MM.1S (cell line): ENCODE measurements around the gene TEP1.

Experiments used
- DNase-seq: peaks from one replicate; pipeline ENCODE4 v3.0.0-alpha.2; 2015
- H2AFZ ChIP-seq: fragments of 300-600 bp; sonication (generic); 2 replicates; pipeline ENCODE4 v1.6.0; 2016; ENCODE audit warnings: antibody characterized with exemption, low read length
- H3F3A ChIP-seq: fragments of 300-600 bp; sonication (generic); 2 replicates; pipeline ENCODE4 v1.6.1; 2016; ENCODE audit warnings: mild to moderate bottlenecking, antibody characterized with exemption, low read length, moderate library complexity, mixed read lengths; ENCODE audit not compliant: insufficient read depth
- H3K27ac ChIP-seq: fragments of 300-600 bp; sonication (generic); 2 replicates; pipeline ENCODE4 v1.5.1; 2016; ENCODE audit warnings: mild to moderate bottlenecking, low read length
- H3K27me3 ChIP-seq: fragments of 300-600 bp; sonication (generic); replicated peaks from 2 replicates; pipeline ENCODE4 v1.6.0; 2016; ENCODE audit warnings: low read length; ENCODE audit not compliant: insufficient read depth
- H3K36me3 ChIP-seq: fragments of 300-600 bp; sonication (generic); replicated peaks from 2 replicates; pipeline ENCODE4 v1.6.1; 2016; ENCODE audit warnings: mild to moderate bottlenecking, low read length, mixed read lengths; ENCODE audit not compliant: insufficient read depth
- H3K4me1 ChIP-seq: fragments of 300-600 bp; sonication (generic); 2 replicates; pipeline ENCODE4 v1.6.1; 2016; ENCODE audit warnings: low read length, mixed read lengths
- H3K4me2 ChIP-seq: fragments of 300-600 bp; sonication (generic); 2 replicates; pipeline ENCODE4 v1.6.0; 2016; ENCODE audit warnings: low read depth, low read length
- H3K4me3 ChIP-seq: fragments of 300-600 bp; sonication (generic); 2 replicates; pipeline ENCODE4 v1.5.1; 2016; ENCODE audit warnings: low read length, mixed read lengths
- H3K79me2 ChIP-seq: fragments of 300-600 bp; sonication (generic); 2 replicates; pipeline ENCODE4 v1.6.1; 2016; ENCODE audit warnings: mixed run types, low read length, mixed read lengths
- H3K9ac ChIP-seq: fragments of 300-600 bp; sonication (generic); 2 replicates; pipeline ENCODE4 v1.6.1; 2016; ENCODE audit warnings: low read length, mixed read lengths
- H3K9me2 ChIP-seq: fragments of 300-600 bp; sonication (generic); replicated peaks from 2 replicates; pipeline ENCODE4 v1.6.1; 2016; ENCODE audit warnings: mild to moderate bottlenecking, low read length, mixed read lengths; ENCODE audit not compliant: insufficient read depth
- H3K9me3 ChIP-seq: fragments of 300-600 bp; sonication (generic); replicated peaks from 2 replicates; pipeline ENCODE4 v1.6.1; 2016; ENCODE audit warnings: mild to moderate bottlenecking, low read length, mixed read lengths; ENCODE audit not compliant: insufficient read depth
- H4K20me1 ChIP-seq: fragments of 300-600 bp; sonication (generic); 2 replicates; pipeline ENCODE4 v1.6.1; 2016; ENCODE audit warnings: mild to moderate bottlenecking, low read length, moderate library complexity, mixed read lengths; ENCODE audit not compliant: insufficient read depth
- CTCF ChIP-seq: fragments of 300-600 bp; sonication (generic); IDR thresholded peaks from 2 replicates; pipeline ENCODE4 v1.5.1; 2016; ENCODE audit warnings: antibody characterized with exemption, low read length, mixed read lengths
- EZH2 ChIP-seq: fragments of 300-600 bp; sonication (generic); optimal IDR thresholded peaks from 2 replicates; pipeline ENCODE3; 2017; ENCODE audit warnings: low read depth, mild to moderate bottlenecking, antibody characterized with exemption, low read length, mixed read lengths
- EZH2phosphoT487 ChIP-seq: fragments of 300-600 bp; sonication (generic); IDR thresholded peaks from 2 replicates; pipeline ENCODE4 v1.6.1; 2018; ENCODE audit warnings: antibody characterized with exemption, low read length

The TEP1 gene

DNA sequence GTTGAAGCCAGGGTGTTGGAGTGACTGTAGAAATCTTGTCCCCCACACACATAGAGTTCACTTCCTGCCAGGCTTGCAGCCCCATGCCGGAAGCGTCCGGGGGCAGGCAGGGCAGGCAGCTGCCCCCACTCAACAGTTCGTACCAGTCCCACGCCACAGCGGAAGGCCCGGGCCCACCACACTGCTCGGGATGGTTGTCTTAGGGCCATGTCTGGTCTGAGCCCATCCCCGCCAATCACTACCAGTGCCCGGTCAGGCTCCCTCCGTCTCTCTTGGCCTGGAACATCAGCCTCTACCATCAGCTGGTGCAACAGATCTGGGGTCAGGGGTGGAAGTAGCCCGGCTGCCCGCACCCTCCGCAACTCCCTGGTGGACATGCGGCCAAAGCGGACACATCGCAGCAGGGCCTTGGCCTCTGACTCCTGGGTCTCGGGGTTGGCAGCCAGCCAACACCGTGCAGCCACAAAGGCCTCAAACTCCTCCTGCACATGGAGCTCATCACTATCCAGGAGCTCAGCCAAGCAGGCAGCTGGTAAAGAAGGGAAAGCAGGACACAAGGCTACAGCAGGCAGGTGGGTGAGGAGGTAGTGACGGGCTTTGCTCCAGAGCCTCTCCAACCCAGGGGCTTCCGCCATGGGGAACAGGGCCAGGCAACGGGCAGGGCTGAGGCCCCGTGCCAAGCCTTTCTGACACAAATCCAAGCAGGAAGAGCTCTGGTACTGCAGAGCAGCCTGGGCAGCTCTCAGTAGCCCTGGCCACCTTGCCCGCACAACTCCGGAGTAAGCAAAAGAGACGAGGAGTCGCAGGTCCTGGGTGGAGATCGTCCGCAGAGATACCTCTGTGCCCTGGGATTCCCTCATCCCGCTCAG, 16.7 kb upstream of the TEP1 start:
- no peak overlapping the region for H3K4me2 ChIP-seq
- H3K9me3 ChIP-seq: no peaks in the 10 kb centered on the region
- no peaks in the 10 kb centered on the region for H3K79me2 ChIP-seq
- H2AFZ ChIP-seq: no peak overlapping the region
- no peaks in the 10 kb centered on the region for H3K36me3 ChIP-seq
- no peaks in the 10 kb centered on the region for H3F3A ChIP-seq
- H3K27ac ChIP-seq: no peak overlapping the region
- DNase-seq: no peak
- no peaks in the 10 kb centered on the region for H3K27me3 ChIP-seq
- no peaks in the 10 kb centered on the region for H4K20me1 ChIP-seq
- H3K9ac ChIP-seq: no peak overlapping the region
- TF ChIP-seq EZH2: no peak
- no peak for TF ChIP-seq EZH2phosphoT487
- no peak for TF ChIP-seq CTCF
- H3K4me3 ChIP-seq: no peak overlapping the region
- no peaks in the 10 kb centered on the region for H3K9me2 ChIP-seq
- peaks cover 9% of the 10 kb centered on the region for H3K4me1 ChIP-seq

- Histone ChIP-seq H3K27me3 (no peaks in the 10 kb centered on the region), H3K4me3 (no peak overlapping the region), H3K79me2 (no peaks in the 10 kb centered on the region), H3K9ac (no peak overlapping the region), H3K9me3 (no peaks in the 10 kb centered on the region), H3F3A (no peaks in the 10 kb centered on the region), H4K20me1 (no peaks in the 10 kb centered on the region), H3K27ac (no peak overlapping the region), H2AFZ (no peak overlapping the region), H3K9me2 (no peaks in the 10 kb centered on the region), H3K36me3 (no peaks in the 10 kb centered on the region), H3K4me2 (no peak overlapping the region), H3K4me1 (peaks cover 9% of the 10 kb centered on the region)
- DNase-seq: no peak
- TF ChIP-seq EZH2 (no peak), EZH2phosphoT487 (no peak), CTCF (no peak)
Measured at GRCh38 chr14:20428802-20429201, 15.5 kb upstream of the TEP1 start.

DNA sequence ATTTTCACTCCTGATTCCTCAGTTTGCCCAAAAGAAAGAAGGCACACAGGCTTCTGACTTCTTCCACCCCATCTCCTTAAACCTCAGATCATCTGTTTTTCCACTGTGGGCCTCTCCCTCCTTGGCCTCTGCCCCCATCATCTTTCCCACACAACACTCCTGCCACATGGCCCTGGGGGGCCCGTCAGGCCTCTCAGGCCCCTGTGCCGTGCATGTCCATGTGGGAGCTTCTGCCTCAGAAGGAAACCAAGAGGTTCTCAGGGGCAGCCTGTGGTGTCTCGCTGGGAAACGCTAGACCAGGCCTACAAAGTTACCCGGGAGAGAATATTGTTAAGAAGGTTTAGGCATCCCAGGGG, 14.7 kb upstream of the TEP1 start:
- H3K79me2 ChIP-seq: no peaks in the 10 kb centered on the region
- H3K36me3 ChIP-seq: no peaks in the 10 kb centered on the region
- no peak overlapping the region for H3K4me3 ChIP-seq
- H3K9me3 ChIP-seq: no peaks in the 10 kb centered on the region
- H4K20me1 ChIP-seq: no peaks in the 10 kb centered on the region
- H3K4me1 ChIP-seq: peaks cover 9% of the 10 kb centered on the region
- TF ChIP-seq CTCF (no peak), EZH2phosphoT487 (no peak), EZH2 (no peak)
- peak overlapping the region; percentile 32; the same call in 1 of the 2 replicates for H3K27ac ChIP-seq
- H3K9me2 ChIP-seq: no peaks in the 10 kb centered on the region
- no peak overlapping the region for H3K9ac ChIP-seq
- H3F3A ChIP-seq: no peaks in the 10 kb centered on the region
- DNase-seq: no peak
- H3K4me2 ChIP-seq: peak overlapping the region; percentile 65; the same call in 1 of the 2 replicates
- H3K27me3 ChIP-seq: no peaks in the 10 kb centered on the region
- H2AFZ ChIP-seq: no peak overlapping the region
